IMR-90 (cell line): ENCODE results near the gene KRT78. TPM values are rescaled to one million over a fixed set of nuclear protein-coding genes. Genes with fewer than 3 reads are reported as not detected.

Experiments used
- ATAC-seq: fragments of 200-7000 bp; cut with Tn5 transposase; 2 replicates; pipeline ENCODE4 v1.9.1; 2020; ENCODE audit warnings: low read depth, mild to moderate bottlenecking, moderate library complexity
- BruUV-seq: library from RNA; stranded (reverse); fragments of 400-500 nt; replicated peaks from 2 replicates; lab custom pipeline; 2021; lab: Mats Ljungman, UMichigan
- CTCF ChIA-PET: fragments of 300-600 bp; formaldehyde crosslinking; extraction: SDS; loops from one replicate; lab custom pipeline; 2021; ENCODE audit warnings: antibody characterized with exemption; lab: Yijun Ruan, JAX
- POLR2A ChIA-PET: fragments of 300-600 bp; sonication (Branson Sonifier 250); formaldehyde crosslinking; loops from one replicate; lab custom pipeline; 2022; ENCODE audit warnings: antibody characterized with exemption; ENCODE audit not compliant: unreplicated experiment; lab: Charles Lee
- DNase-seq: peaks from one replicate; pipeline ENCODE4 v3.0.0; 2013
- H2AFZ ChIP-seq: replicated peaks from 2 replicates; pipeline ENCODE3; 2013; ENCODE audit warnings: low read length, mild to moderate bottlenecking; ENCODE audit not compliant: poor library complexity
- H2AK5ac ChIP-seq: 2 replicates; pipeline ENCODE4 v1.6.1; 2013; ENCODE audit warnings: low read depth, low read length, inconsistent platforms
- H2AK9ac ChIP-seq: replicated peaks from 2 replicates; pipeline ENCODE3; 2013; ENCODE audit warnings: mild to moderate bottlenecking, low read depth, low read length, moderate library complexity; ENCODE audit not compliant: poor library complexity
- H2BK120ac ChIP-seq: 2 replicates; pipeline ENCODE4 v1.6.1; 2013; ENCODE audit warnings: low read depth, low read length, inconsistent platforms
- H2BK15ac ChIP-seq: 3 replicates; pipeline ENCODE4 v1.6.1; 2013; ENCODE audit warnings: low read depth, low read length, inconsistent platforms
- H2BK20ac ChIP-seq: 2 replicates; pipeline ENCODE4 v1.6.1; 2013; ENCODE audit warnings: low read depth, mild to moderate bottlenecking, inconsistent platforms, low read length, moderate library complexity
- H2BK5ac ChIP-seq: 2 replicates; pipeline ENCODE4 v1.6.1; 2013; ENCODE audit warnings: mild to moderate bottlenecking, low read depth, low read length, inconsistent platforms; ENCODE audit not compliant: poor library complexity, severe bottlenecking
- H3K14ac ChIP-seq: replicated peaks from 2 replicates; pipeline ENCODE4 v1.6.1; 2013; ENCODE audit warnings: low read depth, low read length, inconsistent platforms
- H3K18ac ChIP-seq: 2 replicates; pipeline ENCODE4 v1.6.1; 2013; ENCODE audit warnings: low read depth, low read length, control low read depth
- H3K23ac ChIP-seq: 2 replicates; pipeline ENCODE4 v1.6.1; 2013; ENCODE audit warnings: low read depth, low read length, inconsistent platforms
- H3K27ac ChIP-seq: 2 replicates; pipeline ENCODE4 v1.5.1; 2013; ENCODE audit warnings: mild to moderate bottlenecking, control low read depth, low read length; ENCODE audit not compliant: insufficient read depth
- H3K27me3 ChIP-seq: 2 replicates; pipeline ENCODE4 v1.6.1; 2013; ENCODE audit warnings: low read length; ENCODE audit not compliant: control insufficient read depth, insufficient read depth
- H3K36me3 ChIP-seq: 2 replicates; pipeline ENCODE4 v1.6.1; 2013; ENCODE audit warnings: low read length, mixed read lengths; ENCODE audit not compliant: control insufficient read depth, insufficient read depth
- H3K4ac ChIP-seq: 2 replicates; pipeline ENCODE4 v1.6.1; 2013; ENCODE audit warnings: low read depth, low read length, inconsistent platforms
- H3K4me1 ChIP-seq: 2 replicates; pipeline ENCODE4 v1.6.1; 2013; ENCODE audit warnings: low read length, mixed read lengths; ENCODE audit not compliant: control insufficient read depth, insufficient read depth
- H3K4me2 ChIP-seq: 2 replicates; pipeline ENCODE4 v1.6.1; 2013; ENCODE audit warnings: low read depth, mild to moderate bottlenecking, control low read depth, low read length, moderate library complexity
- H3K4me3 ChIP-seq: 2 replicates; pipeline ENCODE4 v1.5.1; 2013; ENCODE audit warnings: low read depth, mild to moderate bottlenecking, control low read depth, low read length, moderate library complexity; ENCODE audit not compliant: insufficient read depth
- H3K56ac ChIP-seq: 2 replicates; pipeline ENCODE4 v1.6.1; 2013; ENCODE audit warnings: low read length, inconsistent platforms; ENCODE audit not compliant: insufficient read depth; ENCODE audit errors: extremely low read depth
- H3K79me1 ChIP-seq, 2 experiments: 2 replicates each; pipeline ENCODE4 v1.6.1; 2013; ENCODE audit warnings: low read length in 2 of 2, inconsistent platforms in 1 of 2, low read depth in 1 of 2
- H3K9ac ChIP-seq: 2 replicates; pipeline ENCODE4 v1.6.1; 2013; ENCODE audit warnings: low read depth, low read length, control low read depth
- H3K9me1 ChIP-seq: 2 replicates; pipeline ENCODE4 v1.6.1; 2013; ENCODE audit warnings: low read length, inconsistent platforms; ENCODE audit not compliant: insufficient read depth
- H3K9me3 ChIP-seq: 2 replicates; pipeline ENCODE4 v1.6.1; 2013; ENCODE audit warnings: low read length; ENCODE audit not compliant: control insufficient read depth, insufficient read depth
- H4K20me1 ChIP-seq: 2 replicates; pipeline ENCODE4 v1.6.1; 2013; ENCODE audit warnings: low read length, inconsistent platforms; ENCODE audit not compliant: insufficient read depth
- H4K5ac ChIP-seq: 2 replicates; pipeline ENCODE4 v1.6.1; 2013; ENCODE audit warnings: mild to moderate bottlenecking, low read depth, low read length, control low read depth
- H4K8ac ChIP-seq, 2 experiments: 2 replicates each; pipeline ENCODE4 v1.6.1; 2013; ENCODE audit warnings: low read depth in 2 of 2, low read length in 2 of 2, control low read depth in 1 of 2, inconsistent platforms in 1 of 2
- H4K91ac ChIP-seq: 2 replicates; pipeline ENCODE4 v1.6.1; 2013; ENCODE audit warnings: low read depth, low read length, inconsistent platforms; ENCODE audit not compliant: insufficient read depth
- RAD21 ChIP-seq: IDR thresholded peaks from 2 replicates; pipeline ENCODE4 v1.6.1; 2012; ENCODE audit warnings: low read length, improper control_type of control experiment
- RFX5 ChIP-seq: IDR thresholded peaks from 2 replicates; pipeline ENCODE4 v1.8.0; 2012; ENCODE audit warnings: low read depth, mild to moderate bottlenecking, low read length, moderate library complexity
- SMC3 ChIP-seq: fragments of 150-350 bp; IDR thresholded peaks from 2 replicates; pipeline ENCODE4 v1.6.1; 2016; ENCODE audit warnings: low read depth, mild to moderate bottlenecking, antibody characterized with exemption, low read length, moderate library complexity
- WGBS, 2 experiments: methylation state at CpG; one replicate each; pipeline versions ENCODE4 v1.1.5 to v1.1.7; 2013; ENCODE audit warnings: missing lambda C conversion rate in 2 of 2; ENCODE audit not compliant: insufficient read length in 1 of 2; ENCODE audit errors: extremely low coverage in 2 of 2; 5-methylcytosine and 5-hydroxymethylcytosine counted together
- dilution Hi-C: fragments of 300-500 bp; cut with HindIII; formaldehyde crosslinking; loops from one replicate; pipeline ENCODE4 v1.14.3; 2018; ENCODE audit warnings: low sequenced_read_pairs; ENCODE audit not compliant: unreplicated experiment
- in situ Hi-C: fragments of 300-500 bp; cut with MboI; formaldehyde crosslinking; loops from 3 replicates; pipeline ENCODE4 v1.14.3; 2019; ENCODE audit warnings: low sequenced_read_pairs, inconsistent platforms, mixed read lengths
- intact Hi-C: fragments of 100-400 bp; cut with micrococcal nuclease; formaldehyde crosslinking; loops from 2 replicates; pipeline ENCODE4 v1.10.0; 2022
- polyA plus RNA-seq, 3 experiments: library from polyadenylated mRNA; depleted of rRNA; stranded (reverse); fragments of >200 nt; gene quantifications; 2 replicates each; pipeline ENCODE4 v1.2.3, GENCODE V29; 2012; ENCODE audit warnings: low replicate concordance in 1 of 3
- total RNA-seq: library from RNA; depleted of rRNA; stranded (reverse); fragments of >200 nt; gene quantifications from 2 replicates; pipeline ENCODE4 v1.2.3, GENCODE V29; 2012

The KRT78 gene
- total and polyA plus RNA-seq, 2 of the 4 experiments (the other 2 are of a cell fraction), result not detected

GRCh38 chr12:52794479-52795331 is 54.1 kb downstream of the KRT78 start:
- Histone ChIP-seq H2AK5ac (no peak overlapping the region), H4K91ac (no peak overlapping the region), H4K20me1 (no peaks in the 10 kb centered on the region; the same call in 1 of the 2 replicates), H3K4me3 (no peak overlapping the region), H3K14ac (no peak overlapping the region), H2BK15ac (no peak overlapping the region), H3K9me3 (no peaks in the 10 kb centered on the region), H3K4me1 (no peaks in the 10 kb centered on the region), H3K4ac (no peak overlapping the region), H2AK9ac (no peak overlapping the region), H3K9ac (no peak overlapping the region), H3K79me1 (no peaks in the 10 kb centered on the region), H2BK120ac (no peak overlapping the region), H2BK20ac (no peak overlapping the region), H4K5ac (no peak overlapping the region), H3K56ac (no peak overlapping the region), H3K23ac (no peak overlapping the region), H3K4me2 (no peak overlapping the region), H3K18ac (no peak overlapping the region), H3K36me3 (no peaks in the 10 kb centered on the region), H2BK5ac (no peak overlapping the region), H3K9me1 (peaks cover 3% of the 10 kb centered on the region; the same call in 1 of the 2 replicates), H3K27me3 (peaks cover 29% of the 10 kb centered on the region), H4K8ac (no peak overlapping the region), H3K27ac (no peak overlapping the region), H2AFZ (no peak overlapping the region)
- BruUV-seq, result no TSS peak
- ChIA-PET CTCF (interaction anchor here (1.0 kb wide), 1 partner anchor 12 kb away, joined by 3 read pairs; no protein-coding TSS in a partner anchor), POLR2A (no interaction called here)
- TF ChIP-seq SMC3 (no peak), RFX5 (no peak), RAD21 (no peak)
- WGBS, 2 experiments, result no CpG with 5 or more reads among the region's 5 CpGs
- dilution Hi-C loops (no loop called here), in situ Hi-C loops (no loop called here), intact Hi-C loops (no loop called here)
- DNase-seq (peak; percentile 37), ATAC-seq (no peak)
